ENCODE data around the gene KCNG4.

KCNG4 gene

GRCh38 chr16:84181144-84181915 is 58.5 kb downstream of the KCNG4 start:
- DNase-seq, result no peak

GRCh38 chr16:84180519-84181140 is 59.2 kb downstream of the KCNG4 start:
- no peak for DNase-seq

GRCh38 chr16:84179612-84180320 is 60.0 kb downstream of the KCNG4 start:
- no peak for DNase-seq

- no peak for DNase-seq
These were observed 60.8 kb downstream of the KCNG4 start for GRCh38 chr16:84178892-84179611.

GRCh38 chr16:84178146-84178765 is 61.6 kb downstream of the KCNG4 start:
- no peak for DNase-seq

GRCh38 chr16:84177741-84178073 is 62.1 kb downstream of the KCNG4 start:
- no peak for DNase-seq

GRCh38 chr16:84176192-84177053 is 63.4 kb downstream of the KCNG4 start:
- DNase-seq, result no peak

GRCh38 chr16:84175350-84176081 is 64.3 kb downstream of the KCNG4 start:
- DNase-seq, result no peak

GRCh38 chr16:84174396-84174795 is 65.4 kb downstream of the KCNG4 start:
- DNase-seq, result no peak

- DNase-seq, result no peak
These were observed 70.0 kb downstream of the KCNG4 start for GRCh38 chr16:84169765-84170310.

All from GDM1 (cell line).